ENCODE results near the gene MBNL1. TPM values are rescaled to one million over a fixed set of nuclear protein-coding genes. Genes with fewer than 3 reads are reported as not detected.

Gene MBNL1
- total RNA-seq, 6 experiments from 2014 or later: 49.9 to 89.6 (median 63.2) TPM

GRCh38 chr3:152459572-152459971, 190.8 kb downstream of the MBNL1 start:
- peaks cover 0 to 35% (median 16%) of the 10 kb centered on the region in 4 donors for H3K36me3 ChIP-seq
- no peak overlapping the region for H3K4me3 ChIP-seq
- TF ChIP-seq POLR2A (IDR thresholded peaks at IDR 0.05): no peak
- TF ChIP-seq, protein P1, sequence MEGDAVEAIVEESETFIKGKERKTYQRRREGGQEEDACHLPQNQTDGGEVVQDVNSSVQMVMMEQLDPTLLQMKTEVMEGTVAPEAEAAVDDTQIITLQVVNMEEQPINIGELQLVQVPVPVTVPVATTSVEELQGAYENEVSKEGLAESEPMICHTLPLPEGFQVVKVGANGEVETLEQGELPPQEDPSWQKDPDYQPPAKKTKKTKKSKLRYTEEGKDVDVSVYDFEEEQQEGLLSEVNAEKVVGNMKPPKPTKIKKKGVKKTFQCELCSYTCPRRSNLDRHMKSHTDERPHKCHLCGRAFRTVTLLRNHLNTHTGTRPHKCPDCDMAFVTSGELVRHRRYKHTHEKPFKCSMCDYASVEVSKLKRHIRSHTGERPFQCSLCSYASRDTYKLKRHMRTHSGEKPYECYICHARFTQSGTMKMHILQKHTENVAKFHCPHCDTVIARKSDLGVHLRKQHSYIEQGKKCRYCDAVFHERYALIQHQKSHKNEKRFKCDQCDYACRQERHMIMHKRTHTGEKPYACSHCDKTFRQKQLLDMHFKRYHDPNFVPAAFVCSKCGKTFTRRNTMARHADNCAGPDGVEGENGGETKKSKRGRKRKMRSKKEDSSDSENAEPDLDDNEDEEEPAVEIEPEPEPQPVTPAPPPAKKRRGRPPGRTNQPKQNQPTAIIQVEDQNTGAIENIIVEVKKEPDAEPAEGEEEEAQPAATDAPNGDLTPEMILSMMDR (IDR thresholded peaks at IDR 0.05): no peak
- no peaks in the 10 kb centered on the region for H3K4me1 ChIP-seq
- ATAC-seq: no peak
- no peak overlapping the region for H3K27ac ChIP-seq
- no peaks in the 10 kb centered on the region for H3K9me3 ChIP-seq
- WGBS (ENCODE audit: insufficient coverage, low coverage, low lambda C conversion rate, missing lambda C conversion rate): 85% methylated on average over 2 of the region's 2 CpGs
- no peak for DNase-seq
- intact Hi-C loops (cut with DNase I): no loop called here
- no peaks in the 10 kb centered on the region for H3K27me3 ChIP-seq

DNA sequence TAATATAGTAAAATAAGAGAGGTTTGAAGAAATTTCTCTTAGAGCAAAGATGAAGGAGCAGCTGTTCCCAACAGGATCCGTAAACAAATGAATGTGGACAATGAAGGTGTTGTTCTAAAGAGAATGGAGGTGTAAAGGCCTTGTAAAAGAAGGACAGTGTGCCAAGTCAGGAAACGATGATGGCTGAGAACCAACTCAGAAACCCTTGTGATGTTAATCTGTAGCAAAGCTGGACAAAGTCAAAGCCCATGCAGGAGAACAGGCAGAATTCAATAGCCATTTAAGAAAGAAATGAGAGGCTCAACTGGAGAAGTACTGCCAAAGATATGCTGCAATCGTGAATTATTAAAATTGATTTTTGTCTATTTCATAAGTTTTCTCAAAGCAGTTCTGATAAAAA, 192.2 kb downstream of the MBNL1 start:
- TF ChIP-seq, protein P1 (IDR thresholded peaks at IDR 0.05): no peak
- no peak for TF ChIP-seq POLR2A (IDR thresholded peaks at IDR 0.05)
- Histone ChIP-seq H3K27ac (no peak overlapping the region), H3K27me3 (no peaks in the 10 kb centered on the region), H3K36me3 (peaks cover 0 to 31% (median 16%) of the 10 kb centered on the region in 4 donors), H3K9me3 (no peaks in the 10 kb centered on the region), H3K4me1 (no peaks in the 10 kb centered on the region), H3K4me3 (no peak overlapping the region)
- peak in 2 of 4 donors; percentile 17 to 30 for ATAC-seq
- intact Hi-C loops (cut with DNase I): no loop called here
- DNase-seq: no peak
- WGBS (ENCODE audit: insufficient coverage, low coverage, low lambda C conversion rate, missing lambda C conversion rate): 50% methylated on average over 3 of the region's 3 CpGs

GRCh38 chr3:152461460-152461859, 192.7 kb downstream of the MBNL1 start:
- WGBS (ENCODE audit: insufficient coverage, low coverage, low lambda C conversion rate, missing lambda C conversion rate): 100% methylated on average over 1 of the region's 1 CpG
- Histone ChIP-seq H3K36me3 (peaks cover 0 to 26% (median 13%) of the 10 kb centered on the region in 4 donors), H3K27ac (no peak overlapping the region), H3K4me3 (no peak overlapping the region), H3K4me1 (no peaks in the 10 kb centered on the region), H3K9me3 (no peaks in the 10 kb centered on the region), H3K27me3 (no peaks in the 10 kb centered on the region)
- TF ChIP-seq, protein P1 (IDR thresholded peaks at IDR 0.05): no peak
- no peak for TF ChIP-seq POLR2A (IDR thresholded peaks at IDR 0.05)
- no peak for DNase-seq
- ATAC-seq: no peak
- intact Hi-C loops (cut with DNase I): no loop called here

DNA sequence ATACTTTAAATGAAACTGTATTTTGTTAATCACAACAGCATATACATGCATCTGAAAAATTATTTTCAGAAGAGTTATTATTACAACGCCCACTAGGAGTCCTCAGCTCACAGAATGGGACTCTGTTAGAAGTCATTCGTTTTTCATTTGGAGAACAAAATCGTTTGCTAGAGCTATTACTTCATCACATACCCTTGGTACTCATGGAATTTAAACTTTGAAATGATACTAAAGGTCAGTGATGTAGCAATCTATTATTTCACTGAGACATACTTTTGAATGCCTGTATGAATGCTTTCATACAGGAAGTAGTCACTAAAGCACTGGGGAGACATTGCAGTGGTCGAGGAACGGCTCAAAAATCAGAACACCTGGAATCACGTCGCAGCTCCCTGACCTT, 198.1 kb downstream of the MBNL1 start:
- H3K27ac ChIP-seq: no peak overlapping the region
- DNase-seq (no peak), ATAC-seq (peak; percentile 75 to 88 (median 86))
- H3K9me3 ChIP-seq: no peaks in the 10 kb centered on the region
- H3K36me3 ChIP-seq: peaks cover 0 to 13% (median 6%) of the 10 kb centered on the region in 4 donors
- no peak overlapping the region for H3K4me3 ChIP-seq
- no peaks in the 10 kb centered on the region for H3K27me3 ChIP-seq
- intact Hi-C loops (cut with DNase I): no loop called here
- H3K4me1 ChIP-seq: no peaks in the 10 kb centered on the region
- WGBS (ENCODE audit: insufficient coverage, low coverage, low lambda C conversion rate, missing lambda C conversion rate): 56% methylated on average over 7 of the region's 7 CpGs
- TF ChIP-seq, protein P1 (IDR thresholded peaks at IDR 0.05): peak; percentile 44 to 57 (median 48)
- TF ChIP-seq POLR2A (IDR thresholded peaks at IDR 0.05): no peak
